ENCODE results near the gene LCE4A. TPM values are rescaled to one million over a fixed set of nuclear protein-coding genes. Genes with fewer than 3 reads are reported as not detected.
"Not testable (repeated sequence)": the region's sequence is repeated elsewhere in the genome, so short reads cannot be mapped to it uniquely, and the experiment has no call there.

LCE4A gene
- polyA plus RNA-seq, 2 of the 4 experiments (the other 2 are of a cell fraction) = not detected

- FAIRE-seq, ATAC-seq: not testable (repeated sequence)
These were observed 33.0 kb upstream of the LCE4A start, which contains the start of gene LCE2C for GRCh38 chr1:152674983-152675382. Gene LCE2C (plus strand): TSS chr1:152675279. CDS start chr1:152676016, 737 bp downstream.

DNA sequence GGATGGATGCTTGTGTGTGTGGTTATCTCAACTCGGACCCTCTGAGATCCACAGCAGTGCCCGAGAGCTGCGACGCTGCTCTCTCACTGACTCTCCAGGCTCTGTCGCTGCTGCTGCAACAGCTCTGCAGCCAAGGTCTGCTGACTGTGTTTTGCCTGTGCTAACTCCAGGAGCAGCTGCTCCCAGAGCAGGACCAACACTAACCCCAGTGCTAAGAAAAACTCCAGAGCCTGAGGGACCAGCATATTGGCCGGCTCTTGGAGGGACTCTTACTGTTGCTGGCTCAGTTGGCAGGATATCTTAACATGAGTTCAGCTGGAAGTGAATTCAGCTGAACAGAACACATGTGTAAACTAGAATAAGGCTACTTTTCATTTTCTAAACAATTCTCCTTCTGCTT is 28.5 kb upstream of the LCE4A start:
- ChIA-PET POLR2A (no interaction called here), CTCF (no interaction called here)
- H3K4me1 ChIP-seq = no peaks in the 10 kb centered on the region
- DNase-seq (ENCODE audit: low read depth in 1 of 2, low spot score in 1 of 2) (no peak), FAIRE-seq (no peak), ATAC-seq (no peak)
- TF ChIP-seq ZSCAN20 (CRISPR knock-in tag; IDR thresholded peaks at IDR 0.05) (no peak), PHF8 (IDR thresholded peaks at IDR 0.05; ENCODE audit: borderline replicate concordance, low read depth) (no peak), MAFK (IDR thresholded peaks at IDR 0.05; ENCODE audit: partially characterized antibody) (no peak), NFE2L2 (conservative IDR thresholded peaks at IDR 0.05; ENCODE audit: low read length) (no peak), MAZ (IDR thresholded peaks at IDR 0.05; ENCODE audit: borderline replicate concordance, low read depth, low read length) (no peak), HOXB13 (CRISPR knock-in tag; IDR thresholded peaks at IDR 0.05; ENCODE audit: low read depth) (no peak)
- no peak overlapping the region for H3K4me2 ChIP-seq
- H3K4me3 ChIP-seq = no peak overlapping the region
- WGBS (ENCODE audit: missing lambda C conversion rate) = 46% methylated on average over 6 of the region's 6 CpGs
- no peaks in the 10 kb centered on the region for H3K9me3 ChIP-seq
- no peak overlapping the region for H3K27ac ChIP-seq

More at GRCh38 chr1:152674983-152675382, 33.0 kb upstream of the LCE4A start, which contains the start of gene LCE2C:
- H3K4me2 ChIP-seq; POLR2A ChIA-PET; H3K27ac ChIP-seq; DNase-seq (ENCODE audit: low read depth in 1 of 2, low spot score in 1 of 2); H3K4me1 ChIP-seq; H3K9me3 ChIP-seq; H3K4me3 ChIP-seq: not testable (repeated sequence)
- CTCF ChIA-PET = interaction anchor here (1.1 kb wide), 1 partner anchor 21 kb away, joined by 3 read pairs; no protein-coding TSS in a partner anchor
- WGBS (ENCODE audit: missing lambda C conversion rate) = 36% methylated on average over 3 of the region's 3 CpGs

DNA sequence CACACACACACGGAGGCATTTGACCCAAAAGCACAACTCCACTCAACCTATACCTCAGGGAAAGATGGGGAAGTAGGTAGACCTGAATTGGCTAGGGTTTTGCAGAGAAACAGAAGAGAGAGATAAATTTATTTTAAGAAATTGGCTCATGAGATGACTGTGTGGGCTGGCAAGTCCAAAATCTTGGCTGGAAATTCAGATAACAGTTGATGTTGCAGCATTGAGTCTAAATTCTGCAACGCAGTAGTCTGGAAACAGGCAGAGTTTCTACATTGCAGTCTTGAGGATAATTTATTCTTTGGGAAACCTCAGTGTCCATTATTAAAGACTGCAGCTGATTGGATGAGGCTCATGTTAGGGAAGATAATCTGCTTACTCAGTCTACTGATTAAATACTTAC is 26.3 kb upstream of the LCE4A start:
- POLR2A ChIA-PET = no interaction called here
- TF ChIP-seq RARB (CRISPR knock-in tag; IDR thresholded peaks at IDR 0.05) (no peak), MAX (IDR thresholded peaks at IDR 0.05) (no peak)
- TF ChIP-seq, protein P1, sequence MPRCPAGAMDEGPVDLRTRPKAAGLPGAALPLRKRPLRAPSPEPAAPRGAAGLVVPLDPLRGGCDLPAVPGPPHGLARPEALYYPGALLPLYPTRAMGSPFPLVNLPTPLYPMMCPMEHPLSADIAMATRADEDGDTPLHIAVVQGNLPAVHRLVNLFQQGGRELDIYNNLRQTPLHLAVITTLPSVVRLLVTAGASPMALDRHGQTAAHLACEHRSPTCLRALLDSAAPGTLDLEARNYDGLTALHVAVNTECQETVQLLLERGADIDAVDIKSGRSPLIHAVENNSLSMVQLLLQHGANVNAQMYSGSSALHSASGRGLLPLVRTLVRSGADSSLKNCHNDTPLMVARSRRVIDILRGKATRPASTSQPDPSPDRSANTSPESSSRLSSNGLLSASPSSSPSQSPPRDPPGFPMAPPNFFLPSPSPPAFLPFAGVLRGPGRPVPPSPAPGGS (IDR thresholded peaks at IDR 0.05) = no peak
- 2% methylated on average over 2 of the region's 2 CpGs for WGBS (ENCODE audit: missing lambda C conversion rate)

GRCh38 chr1:152683846-152684245 is 24.1 kb upstream of the LCE4A start:
- ATAC-seq = no peak
- Histone ChIP-seq H3K4me1 (no peaks in the 10 kb centered on the region), H3K4me3 (no peak overlapping the region), H3K4me2 (no peak overlapping the region), H3K27ac (no peak overlapping the region), H3K9me3 (no peaks in the 10 kb centered on the region)
- FAIRE-seq = no peak
- ChIA-PET CTCF (no interaction called here), POLR2A (no interaction called here)
- DNase-seq (ENCODE audit: low read depth in 1 of 2, low spot score in 1 of 2) = no peak
- TF ChIP-seq ESRRA (IDR thresholded peaks at IDR 0.05; ENCODE audit: borderline replicate concordance, low read length) = no peak
- TF ChIP-seq, protein P2, sequence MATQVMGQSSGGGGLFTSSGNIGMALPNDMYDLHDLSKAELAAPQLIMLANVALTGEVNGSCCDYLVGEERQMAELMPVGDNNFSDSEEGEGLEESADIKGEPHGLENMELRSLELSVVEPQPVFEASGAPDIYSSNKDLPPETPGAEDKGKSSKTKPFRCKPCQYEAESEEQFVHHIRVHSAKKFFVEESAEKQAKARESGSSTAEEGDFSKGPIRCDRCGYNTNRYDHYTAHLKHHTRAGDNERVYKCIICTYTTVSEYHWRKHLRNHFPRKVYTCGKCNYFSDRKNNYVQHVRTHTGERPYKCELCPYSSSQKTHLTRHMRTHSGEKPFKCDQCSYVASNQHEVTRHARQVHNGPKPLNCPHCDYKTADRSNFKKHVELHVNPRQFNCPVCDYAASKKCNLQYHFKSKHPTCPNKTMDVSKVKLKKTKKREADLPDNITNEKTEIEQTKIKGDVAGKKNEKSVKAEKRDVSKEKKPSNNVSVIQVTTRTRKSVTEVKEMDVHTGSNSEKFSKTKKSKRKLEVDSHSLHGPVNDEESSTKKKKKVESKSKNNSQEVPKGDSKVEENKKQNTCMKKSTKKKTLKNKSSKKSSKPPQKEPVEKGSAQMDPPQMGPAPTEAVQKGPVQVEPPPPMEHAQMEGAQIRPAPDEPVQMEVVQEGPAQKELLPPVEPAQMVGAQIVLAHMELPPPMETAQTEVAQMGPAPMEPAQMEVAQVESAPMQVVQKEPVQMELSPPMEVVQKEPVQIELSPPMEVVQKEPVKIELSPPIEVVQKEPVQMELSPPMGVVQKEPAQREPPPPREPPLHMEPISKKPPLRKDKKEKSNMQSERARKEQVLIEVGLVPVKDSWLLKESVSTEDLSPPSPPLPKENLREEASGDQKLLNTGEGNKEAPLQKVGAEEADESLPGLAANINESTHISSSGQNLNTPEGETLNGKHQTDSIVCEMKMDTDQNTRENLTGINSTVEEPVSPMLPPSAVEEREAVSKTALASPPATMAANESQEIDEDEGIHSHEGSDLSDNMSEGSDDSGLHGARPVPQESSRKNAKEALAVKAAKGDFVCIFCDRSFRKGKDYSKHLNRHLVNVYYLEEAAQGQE (IDR thresholded peaks at IDR 0.05) = no peak
- TF ChIP-seq CTCF (IDR thresholded peaks at IDR 0.05) = no peak
- no peak for TF ChIP-seq FOXS1 (CRISPR knock-in tag; IDR thresholded peaks at IDR 0.05)
- no peak for TF ChIP-seq POLR2A (IDR thresholded peaks at IDR 0.05; ENCODE audit: low read length)
- TF ChIP-seq TFCP2L1 (CRISPR knock-in tag; IDR thresholded peaks at IDR 0.05) = no peak
- TF ChIP-seq HES2 (IDR thresholded peaks at IDR 0.05) = no peak
- no peak for TF ChIP-seq HOXB13 (CRISPR knock-in tag; IDR thresholded peaks at IDR 0.05; ENCODE audit: low read depth)
- TF ChIP-seq KDM1A (IDR thresholded peaks at IDR 0.05; ENCODE audit: low read depth) = no peak
- no peak for TF ChIP-seq SMC3 (IDR thresholded peaks at IDR 0.05)
- no peak for TF ChIP-seq ZFP36 (IDR thresholded peaks at IDR 0.05; ENCODE audit: borderline replicate concordance, partially characterized antibody)
- TF ChIP-seq MAZ (IDR thresholded peaks at IDR 0.05; ENCODE audit: borderline replicate concordance, low read depth, low read length) = no peak
- TF ChIP-seq TP53 (CRISPR knock-in tag; IDR thresholded peaks at IDR 0.05) = no peak

More for the DNA sequence above, 26.3 kb upstream of the LCE4A start:
- no peak overlapping the region for H3K4me2 ChIP-seq
- H3K27ac ChIP-seq = no peak overlapping the region
- no peaks in the 10 kb centered on the region for H3K4me1 ChIP-seq
- H3K4me3 ChIP-seq = no peak overlapping the region
- DNase-seq (ENCODE audit: low read depth in 1 of 2, low spot score in 1 of 2) (no peak), FAIRE-seq (no peak), ATAC-seq (no peak)
- no peaks in the 10 kb centered on the region for H3K9me3 ChIP-seq
- CTCF ChIA-PET = no interaction called here

DNA sequence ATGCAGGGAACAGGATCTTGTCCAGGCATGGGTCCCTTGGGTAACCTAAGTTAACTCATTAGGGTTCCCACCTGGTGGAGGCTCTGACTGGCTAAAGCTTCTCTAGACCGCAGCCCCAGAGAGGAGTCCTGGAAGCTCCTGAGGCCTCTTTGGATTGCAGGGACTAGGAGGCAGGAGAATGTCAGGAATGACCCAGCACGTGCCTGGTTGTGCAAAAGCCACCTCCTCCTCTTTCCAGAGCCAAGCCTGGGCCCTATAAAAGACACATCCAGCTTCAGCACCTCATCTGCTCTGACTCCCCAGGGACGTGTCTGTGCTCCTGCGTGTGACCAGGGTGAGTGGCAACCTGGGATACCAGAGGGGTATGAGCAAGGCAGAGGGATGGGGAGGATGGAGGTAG is 22.1 kb upstream of the LCE4A start, which contains the start of gene LCE2B:
Gene LCE2B, plus strand, starts transcription at position 301 of the 400 bp plus-strand sequence. CDS start 721 bp downstream, outside the sequence.
- H3K4me1 ChIP-seq; CTCF ChIA-PET; FAIRE-seq; DNase-seq (ENCODE audit: low read depth in 1 of 2, low spot score in 1 of 2); POLR2A ChIA-PET; H3K27ac ChIP-seq; H3K4me2 ChIP-seq; H3K4me3 ChIP-seq; H3K9me3 ChIP-seq: not testable (repeated sequence)
- 4% methylated on average over 4 of the region's 4 CpGs for WGBS (ENCODE audit: missing lambda C conversion rate)
- ATAC-seq = 0 out of 6 replicates have a peak, but pooled peaks of 1 of the 2 experiments have one; percentile 19

Data from A549 (cell line).